H9 (cell line): ENCODE data around the gene NPHP4. TPM values are rescaled to one million over a fixed set of nuclear protein-coding genes. Genes with fewer than 3 reads are reported as not detected.
A peak's percentile ranks its signal among the peaks of the same experiment; 100 is the strongest.

Experiments
- DNase-seq: peaks from one replicate; pipeline ENCODE4 v3.0.0-alpha.2; 2017
- H2AFZ ChIP-seq: one replicate; pipeline ENCODE4 v1.6.1; 2013; ENCODE audit warnings: mild to moderate bottlenecking, low read length, control low read depth, moderate library complexity
- H2AK5ac ChIP-seq: 2 replicates; pipeline ENCODE4 v1.6.1; 2013; ENCODE audit warnings: low read length, control low read depth, mixed read lengths; ENCODE audit not compliant: insufficient read length
- H2BK120ac ChIP-seq: one replicate; pipeline ENCODE4 v1.6.1; 2013; ENCODE audit warnings: low read depth, mild to moderate bottlenecking, low read length, control low read depth, inconsistent platforms; ENCODE audit not compliant: poor library complexity, severe bottlenecking
- H2BK12ac ChIP-seq: 2 replicates; pipeline ENCODE4 v1.6.1; 2013; ENCODE audit warnings: low read length, control low read depth, mixed read lengths, low read depth; ENCODE audit not compliant: insufficient read length
- H2BK15ac ChIP-seq: 2 replicates; pipeline ENCODE4 v1.6.1; 2013; ENCODE audit warnings: low read depth, low read length, control low read depth
- H2BK20ac ChIP-seq: one replicate; pipeline ENCODE4 v1.6.1; 2013; ENCODE audit warnings: low read depth, mild to moderate bottlenecking, low read length, control low read depth, inconsistent platforms; ENCODE audit not compliant: poor library complexity, severe bottlenecking
- H2BK5ac ChIP-seq: 2 replicates; pipeline ENCODE4 v1.6.1; 2013; ENCODE audit warnings: low read length, control low read depth, mixed read lengths; ENCODE audit not compliant: insufficient read length
- H3K14ac ChIP-seq: 2 replicates; pipeline ENCODE4 v1.6.1; 2013; ENCODE audit warnings: low read length, control low read depth; ENCODE audit not compliant: insufficient read depth
- H3K18ac ChIP-seq: 2 replicates; pipeline ENCODE4 v1.6.1; 2013; ENCODE audit warnings: low read depth, mild to moderate bottlenecking, mixed read lengths, low read length, control low read depth; ENCODE audit not compliant: insufficient read length
- H3K23ac ChIP-seq: 2 replicates; pipeline ENCODE4 v1.6.1; 2013; ENCODE audit warnings: low read length, control low read depth, mixed read lengths, low read depth; ENCODE audit not compliant: insufficient read length
- H3K23me2 ChIP-seq: 2 replicates; pipeline ENCODE4 v1.6.1; 2013; ENCODE audit warnings: low read depth, mild to moderate bottlenecking, mixed read lengths, low read length, control low read depth; ENCODE audit not compliant: insufficient read length, poor library complexity, severe bottlenecking
- H3K27ac ChIP-seq: 2 replicates; pipeline ENCODE4 v1.5.1; 2013; ENCODE audit warnings: low read length, control low read depth, mixed read lengths, low read depth; ENCODE audit not compliant: insufficient read length
- H3K27me3 ChIP-seq: 2 replicates; pipeline ENCODE4 v1.6.1; 2013; ENCODE audit warnings: low read length, control low read depth, inconsistent platforms; ENCODE audit not compliant: insufficient read depth
- H3K4ac ChIP-seq: 2 replicates; pipeline ENCODE4 v1.6.1; 2013; ENCODE audit warnings: low read depth, mild to moderate bottlenecking, control low read depth, inconsistent platforms, low read length, moderate library complexity
- H3K4me1 ChIP-seq: 2 replicates; pipeline ENCODE4 v1.6.1; 2013; ENCODE audit warnings: low read length, control low read depth, inconsistent platforms; ENCODE audit not compliant: insufficient read depth
- H3K4me2 ChIP-seq: 2 replicates; pipeline ENCODE4 v1.6.1; 2013; ENCODE audit warnings: low read length, control low read depth, mixed read lengths; ENCODE audit not compliant: insufficient read length, insufficient read depth
- H3K56ac ChIP-seq: 2 replicates; pipeline ENCODE4 v1.6.1; 2013; ENCODE audit warnings: low read depth, mild to moderate bottlenecking, mixed read lengths, low read length, control low read depth; ENCODE audit not compliant: insufficient read length
- H3K79me1 ChIP-seq: 2 replicates; pipeline ENCODE4 v1.6.1; 2013; ENCODE audit warnings: low read depth, mild to moderate bottlenecking, moderate library complexity, low read length, control low read depth, inconsistent platforms; ENCODE audit not compliant: insufficient read depth, poor library complexity, severe bottlenecking
- H3K79me2 ChIP-seq: 2 replicates; pipeline ENCODE4 v1.6.1; 2013; ENCODE audit warnings: low read length, control low read depth, inconsistent platforms; ENCODE audit not compliant: insufficient read depth
- H3K9ac ChIP-seq: 2 replicates; pipeline ENCODE4 v1.6.1; 2013; ENCODE audit warnings: low read length, control low read depth, mixed read lengths; ENCODE audit not compliant: insufficient read length; ENCODE audit errors: extremely low read depth
- H3K9me3 ChIP-seq: one replicate; pipeline ENCODE4 v1.6.1; 2013; ENCODE audit warnings: low read depth, low read length, inconsistent platforms; ENCODE audit not compliant: control insufficient read depth
- H3T11ph ChIP-seq: one replicate; pipeline ENCODE4 v1.6.1; 2013; ENCODE audit warnings: mild to moderate bottlenecking, low read length, control low read depth, inconsistent platforms
- H4K20me1 ChIP-seq: one replicate; pipeline ENCODE4 v1.6.1; 2013; ENCODE audit not compliant: control insufficient read depth, insufficient read length, insufficient read depth
- H4K5ac ChIP-seq: 2 replicates; pipeline ENCODE4 v1.6.1; 2013; ENCODE audit warnings: low read depth, mild to moderate bottlenecking, mixed read lengths, low read length, control low read depth; ENCODE audit not compliant: insufficient read length
- H4K8ac ChIP-seq: replicated peaks from 2 replicates; pipeline ENCODE4 v1.6.1; 2013; ENCODE audit warnings: low read length, control low read depth, mixed read lengths, low read depth; ENCODE audit not compliant: insufficient read length
- H4K91ac ChIP-seq: 2 replicates; pipeline ENCODE4 v1.6.1; 2013; ENCODE audit warnings: low read depth, mild to moderate bottlenecking, moderate library complexity, mixed read lengths, low read length, control low read depth; ENCODE audit not compliant: insufficient read length
- H3K27ac Mint-ChIP-seq, 3 experiments: 2 replicates in 2 of 3; 3 replicates in 1 of 3; pipeline ENCODE4 v1.8.0; 2020 to 2021; ENCODE audit warnings: mixed read lengths in 3 of 3, mild to moderate bottlenecking in 1 of 3, moderate library complexity in 1 of 3
- H3K27me3 Mint-ChIP-seq: 2 replicates; pipeline ENCODE4 v1.8.0; 2021; ENCODE audit warnings: low read depth, mild to moderate bottlenecking, moderate library complexity, mixed read lengths
- H3K36me3 Mint-ChIP-seq, 3 experiments: 2 replicates in 2 of 3; 3 replicates in 1 of 3; pipeline ENCODE4 v1.8.0; 2020 to 2021; ENCODE audit warnings: low read depth in 3 of 3, mixed read lengths in 3 of 3; ENCODE audit not compliant: insufficient read depth in 1 of 3
- H3K4me1 Mint-ChIP-seq, 2 experiments: 2 replicates each; pipeline ENCODE4 v1.8.0; 2020; ENCODE audit warnings: mixed read lengths in 2 of 2
- H3K4me3 Mint-ChIP-seq, 2 experiments: 2 replicates in 1 of 2; 3 replicates in 1 of 2; pipeline ENCODE4 v1.8.0; 2020 to 2021; ENCODE audit warnings: mild to moderate bottlenecking in 2 of 2, mixed read lengths in 2 of 2, moderate library complexity in 1 of 2
- H3K9me3 Mint-ChIP-seq, 2 experiments: 2 replicates in 1 of 2; 3 replicates in 1 of 2; pipeline ENCODE4 v1.8.0; 2020; ENCODE audit warnings: mild to moderate bottlenecking in 2 of 2, mixed read lengths in 2 of 2, moderate library complexity in 1 of 2
- CTCF ChIP-seq: fragments of 200-600 bp; sonication (generic); conservative IDR thresholded peaks from 3 replicates; pipeline ENCODE4 v1.8.0; 2021; ENCODE audit warnings: antibody characterized with exemption, mild to moderate bottlenecking
- WGBS: extraction: QIAGEN DNeasy Blood & Tissue Kit; methylation state at CpG from one replicate; pipeline ENCODE4 v1.1.7; 2013; ENCODE audit warnings: missing lambda C conversion rate, low lambda C conversion rate, mixed read lengths; ENCODE audit not compliant: insufficient read length; ENCODE audit errors: extremely low coverage; 5-methylcytosine and 5-hydroxymethylcytosine counted together
- total RNA-seq: library from RNA; stranded (reverse); gene quantifications from 2 replicates; pipeline ENCODE4 v1.2.1, GENCODE V29; 2021

Gene NPHP4
- total RNA-seq, 1 experiment from 2014 or later, result 17.6 TPM

GRCh38 chr1:5857011-5857410 is 135.2 kb downstream of the NPHP4 start:
- H3K4me3 Mint-ChIP-seq, result no peak overlapping the region
- no peak for TF ChIP-seq CTCF
- peaks cover 4 to 9% (median 7%) of the 10 kb centered on the region in 3 experiments; a peak in 6 of 7 replicates for H3K36me3 Mint-ChIP-seq
- H4K91ac ChIP-seq, result no peak overlapping the region
- no peak overlapping the region for H3K27ac ChIP-seq
- H3K4me1 ChIP-seq, result no peaks in the 10 kb centered on the region
- H4K20me1 ChIP-seq, result no peaks in the 10 kb centered on the region
- H2AFZ ChIP-seq, result no peak overlapping the region
- no CpG with 5 or more reads among the region's 17 CpGs for WGBS
- H2BK12ac ChIP-seq, result no peak overlapping the region
- H3T11ph ChIP-seq, result no peak overlapping the region
- H3K27me3 Mint-ChIP-seq, result peaks cover 2% of the 10 kb centered on the region
- H4K8ac ChIP-seq, result no peak overlapping the region
- no peaks in the 10 kb centered on the region for H3K9me3 ChIP-seq
- no peak overlapping the region for H3K4me2 ChIP-seq
- H3K18ac ChIP-seq, result no peak overlapping the region
- peaks cover 10 to 12% of the 10 kb centered on the region in 2 experiments for H3K4me1 Mint-ChIP-seq
- H3K79me2 ChIP-seq, result no peaks in the 10 kb centered on the region
- no peak overlapping the region for H2AK5ac ChIP-seq
- no peak overlapping the region for H3K23ac ChIP-seq
- no peaks in the 10 kb centered on the region for H3K27me3 ChIP-seq
- no peak for DNase-seq
- no peak overlapping the region for H2BK15ac ChIP-seq
- no peak overlapping the region for H4K5ac ChIP-seq
- H3K23me2 ChIP-seq, result no peaks in the 10 kb centered on the region
- no peaks in the 10 kb centered on the region for H3K79me1 ChIP-seq
- peaks cover 0 to 9% of the 10 kb centered on the region in 2 experiments; a peak in 2 of 5 replicates for H3K9me3 Mint-ChIP-seq
- H3K9ac ChIP-seq, result no peak overlapping the region
- no peak overlapping the region for H3K56ac ChIP-seq
- peak overlapping the region; percentile 23 to 88 (median 85); a peak in 2 of 7 replicates for H3K27ac Mint-ChIP-seq
- H3K14ac ChIP-seq, result no peak overlapping the region; the same call in 1 of the 2 replicates
- H2BK120ac ChIP-seq, result no peak overlapping the region
- no peak overlapping the region for H2BK5ac ChIP-seq
- H3K4ac ChIP-seq, result no peak overlapping the region
- H2BK20ac ChIP-seq, result no peak overlapping the region
